Dedifferentiated amniotic fluid mesenchymal stem cell (primary cell): ENCODE measurements around the gene MINPP1.
A peak's percentile ranks its signal among the peaks of the same experiment; 100 is the strongest.
"Not testable (repeated sequence)": the region's sequence is repeated elsewhere in the genome, so short reads cannot be mapped to it uniquely, and the experiment has no call there.

Source experiments
- DNase-seq: peaks from one replicate; pipeline ENCODE4 v3.0.0-alpha.2; 2016; ENCODE audit errors: extremely low spot score

The MINPP1 gene

DNA sequence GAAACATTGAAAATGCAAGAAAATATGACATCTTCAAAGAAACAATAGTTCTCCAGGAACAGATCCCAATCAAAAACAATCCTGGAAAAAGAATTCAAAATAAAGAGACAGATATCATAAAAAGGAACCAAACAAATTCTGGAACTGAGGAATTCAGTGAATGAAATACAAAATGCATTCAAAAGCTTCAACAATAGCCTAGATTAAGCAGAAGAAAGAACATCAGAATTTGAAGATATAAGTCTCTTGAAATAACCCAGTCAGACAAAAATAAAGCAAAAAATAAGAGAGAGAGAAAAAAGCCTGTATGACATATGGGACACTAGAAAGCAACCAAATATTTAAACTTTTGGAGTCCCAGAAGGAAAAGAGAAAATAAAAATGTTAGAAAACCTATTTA is 60.3 kb downstream of the MINPP1 start:
- no peak for DNase-seq

DNA sequence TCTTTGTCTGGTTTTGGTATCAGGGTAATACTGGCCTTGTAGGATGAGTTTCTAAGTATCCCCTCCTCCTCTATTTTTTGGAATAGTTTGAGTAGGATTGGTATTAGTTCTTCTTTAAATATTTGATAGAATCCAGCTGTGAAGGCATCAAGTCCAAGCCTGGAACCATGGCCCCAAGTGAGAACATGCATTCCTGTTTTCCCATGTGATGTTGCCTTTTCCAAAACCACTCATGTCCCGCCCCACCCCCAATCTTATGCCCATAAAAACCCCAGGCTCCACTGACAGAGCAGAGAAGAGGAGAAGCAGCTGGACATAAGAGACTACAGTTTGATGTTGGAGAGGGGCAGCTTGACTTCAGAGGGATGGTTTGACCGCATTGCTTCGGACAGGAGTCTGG is 71.2 kb downstream of the MINPP1 start:
- DNase-seq: no peak

DNA sequence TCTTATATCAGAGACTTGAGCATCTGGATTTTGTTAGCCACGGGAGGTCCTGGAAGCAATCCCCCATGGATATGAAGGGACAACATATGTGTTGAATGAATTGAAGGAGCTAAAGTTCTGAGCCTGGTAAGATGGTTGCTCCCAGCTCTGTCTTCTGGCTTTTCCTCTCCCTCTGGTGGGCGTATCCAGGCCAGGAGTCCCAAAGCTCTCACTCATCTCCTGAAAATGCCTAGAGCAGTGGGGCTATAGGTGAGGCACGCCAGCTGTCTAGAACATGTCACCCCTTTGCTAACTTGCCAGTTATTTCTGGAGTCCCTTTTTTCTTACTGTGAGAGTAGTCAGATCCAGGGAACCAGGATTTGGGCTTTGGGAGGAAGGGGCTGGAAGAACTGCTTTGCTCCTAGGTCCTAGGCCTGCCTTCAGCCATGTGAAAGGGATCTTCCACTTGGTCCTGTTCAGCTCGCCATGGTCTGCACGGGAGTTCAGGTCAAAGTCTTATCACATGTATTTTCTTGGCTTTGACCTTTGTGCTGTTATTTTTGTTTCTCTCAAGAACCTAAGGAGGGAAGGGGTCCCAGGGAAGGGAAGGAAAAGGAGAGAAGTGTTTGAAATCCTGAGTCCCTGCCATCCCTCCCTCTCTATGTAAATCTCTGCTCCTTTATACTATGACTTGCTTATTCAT is 73.6 kb downstream of the MINPP1 start:
- no peak for DNase-seq

DNA sequence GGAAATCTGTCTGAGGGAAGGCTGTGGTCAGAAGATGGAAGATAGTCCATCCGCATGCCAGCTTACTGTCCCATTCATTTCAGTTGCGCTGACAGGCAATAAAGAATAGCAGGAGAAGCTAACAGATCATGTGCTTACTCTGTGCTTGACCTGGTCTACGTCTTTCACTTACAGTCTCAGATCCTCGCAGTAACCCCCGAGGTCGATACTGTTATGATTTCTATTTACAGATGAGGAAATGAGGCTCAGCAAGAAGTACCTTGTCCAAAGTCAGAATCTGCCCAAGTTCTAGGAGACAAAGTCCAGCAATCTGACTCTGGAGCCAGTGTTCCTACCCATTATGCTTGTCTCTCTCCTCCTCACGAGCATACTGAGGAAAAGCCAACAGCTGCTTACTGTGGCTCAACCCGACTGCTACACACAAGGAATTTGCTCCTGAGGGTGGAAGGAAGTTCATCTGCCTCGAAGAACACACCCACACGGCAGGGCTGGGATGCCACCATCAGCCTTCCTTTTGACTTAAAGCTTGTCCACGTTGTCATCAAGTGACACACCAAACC is 74.2 kb downstream of the MINPP1 start:
- no peak for DNase-seq

DNA sequence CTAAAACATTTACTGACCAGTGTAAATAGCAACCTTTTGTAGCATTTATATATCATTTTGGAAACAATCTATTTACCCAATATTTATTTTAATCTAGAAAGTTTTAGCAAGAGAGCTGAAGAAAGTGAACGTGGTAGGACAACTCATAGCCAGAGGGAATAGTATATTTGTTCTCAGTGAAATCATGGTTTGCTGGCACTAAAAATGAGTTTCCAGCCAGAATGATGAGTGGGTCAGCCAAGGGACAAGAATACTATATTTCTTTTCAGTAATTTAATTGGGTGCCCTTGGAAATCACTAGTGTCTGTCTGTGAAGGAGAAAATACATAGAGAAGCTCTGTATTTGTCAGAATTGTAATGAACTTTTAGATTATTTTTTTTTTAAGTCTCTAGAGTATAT is 74.9 kb downstream of the MINPP1 start:
- DNase-seq: no peak

DNA sequence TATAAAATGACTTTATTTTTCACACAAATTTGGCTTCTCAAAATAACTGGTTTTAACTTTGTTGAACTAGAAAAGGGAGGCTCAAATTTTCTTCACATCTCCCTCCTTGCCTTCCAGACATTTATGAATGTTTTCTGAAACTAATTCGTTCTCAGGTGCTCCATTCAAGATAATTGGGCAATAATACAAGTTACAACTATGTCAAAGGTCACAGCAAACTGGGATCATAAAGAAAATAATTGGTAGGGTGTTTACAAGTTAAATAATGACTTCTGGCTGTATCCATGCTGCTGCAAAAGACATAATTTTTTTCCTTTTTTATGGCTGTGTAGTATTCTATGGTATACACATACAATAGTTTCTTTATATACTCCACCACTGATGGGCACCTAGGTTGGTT is 75.3 kb downstream of the MINPP1 start:
- no peak for DNase-seq

DNA sequence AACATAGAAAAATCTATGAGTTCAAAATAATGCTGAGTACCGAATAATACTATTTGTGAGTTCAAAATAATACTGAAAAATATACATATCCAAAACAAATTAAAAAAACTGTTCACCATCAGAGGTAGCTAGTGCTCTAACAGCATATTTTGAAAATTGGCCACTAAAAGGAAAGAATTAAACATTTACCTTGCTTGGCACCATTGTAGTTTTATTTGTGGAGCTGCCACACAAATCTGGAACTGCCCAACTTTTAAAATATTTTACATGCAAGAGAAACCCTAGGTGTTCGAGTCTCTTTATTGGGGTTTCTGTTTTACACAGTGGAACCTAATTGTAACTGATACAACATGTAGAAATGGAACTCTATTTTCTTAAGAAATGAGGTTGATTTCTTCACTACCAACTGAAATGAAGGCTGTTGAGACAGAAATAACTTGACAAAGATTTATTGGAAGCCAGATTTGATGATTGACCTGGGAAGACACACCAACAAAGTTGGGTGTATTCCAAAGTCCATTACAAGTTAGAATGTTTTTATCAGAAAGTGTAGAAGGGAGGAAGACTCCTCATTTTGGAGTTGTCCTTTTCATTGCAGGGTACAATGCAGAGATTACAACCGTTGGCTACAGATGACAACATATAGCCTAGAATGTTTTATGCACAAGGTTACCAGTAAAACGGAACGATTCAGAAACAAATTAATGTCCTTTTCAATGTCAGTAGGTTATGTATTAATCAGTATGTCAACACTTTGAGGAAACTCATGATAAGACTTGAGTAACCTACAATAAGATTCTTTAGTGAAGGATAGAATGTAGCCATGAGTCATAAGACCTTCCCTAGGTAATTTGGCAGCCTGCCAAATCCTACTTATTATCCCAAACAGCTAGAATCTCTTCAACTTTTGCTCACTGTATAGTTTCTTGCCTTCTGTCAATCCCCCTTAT is 81.1 kb downstream of the MINPP1 start:
- no peak for DNase-seq

DNA sequence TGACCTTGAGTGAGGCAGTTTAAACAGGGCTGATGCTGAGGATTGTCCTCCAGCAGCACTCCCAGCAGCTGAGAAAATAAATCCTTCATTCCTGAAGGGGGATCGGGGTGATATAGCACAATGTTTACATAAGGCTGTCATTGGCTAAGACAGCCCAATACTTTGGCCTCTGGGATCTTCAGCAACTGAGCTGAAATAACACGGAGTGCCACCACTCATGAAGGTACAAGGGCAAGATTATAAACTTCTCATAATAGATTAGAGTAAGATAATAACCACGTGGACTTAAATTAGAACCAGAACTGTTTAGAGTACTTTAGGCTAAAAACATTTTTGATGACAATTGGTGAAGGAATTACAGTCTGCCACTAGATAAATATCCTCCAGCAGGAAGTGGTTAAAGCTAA is 85.0 kb downstream of the MINPP1 start:
- no peak for DNase-seq

DNA sequence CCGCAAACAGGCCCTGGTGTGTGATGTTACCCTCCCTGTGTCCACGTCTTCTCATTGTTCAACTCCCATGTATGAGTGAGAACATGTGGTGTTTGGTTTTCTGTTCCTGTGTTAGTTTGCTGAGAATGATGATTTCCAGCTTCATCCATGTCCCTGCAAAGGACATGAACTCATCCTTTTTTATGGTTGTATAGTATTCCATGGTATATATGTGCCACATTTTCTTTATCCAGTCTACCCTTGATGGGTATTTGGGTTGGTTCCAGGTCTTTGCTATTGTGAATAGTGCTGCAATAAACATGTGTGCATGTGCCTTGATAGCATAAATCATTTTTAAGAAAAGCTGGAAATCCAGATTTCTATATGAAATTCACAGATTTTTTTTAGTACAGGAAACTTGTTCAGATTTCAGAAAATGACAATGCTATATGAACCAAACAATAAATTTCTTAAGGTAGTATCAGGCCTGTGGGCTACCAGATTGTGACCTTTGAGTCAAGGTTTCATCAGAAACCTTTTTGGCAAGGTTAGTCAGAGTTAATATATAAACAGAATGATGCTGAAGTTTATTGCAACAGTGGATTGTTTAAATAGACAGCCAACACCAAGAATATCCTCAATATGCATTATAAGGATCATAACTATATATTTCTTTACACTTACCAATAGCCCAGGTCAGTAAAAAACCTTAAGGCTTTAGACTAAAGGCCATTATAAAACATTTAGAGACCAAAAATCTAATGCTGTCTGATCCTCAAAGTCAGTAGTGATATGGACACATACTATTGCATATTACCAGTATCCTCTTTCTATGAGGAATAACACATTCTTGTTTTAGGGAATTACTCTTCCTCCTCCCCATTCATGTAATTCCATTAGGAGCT is 86.3 kb downstream of the MINPP1 start:
- DNase-seq: no peak

DNA sequence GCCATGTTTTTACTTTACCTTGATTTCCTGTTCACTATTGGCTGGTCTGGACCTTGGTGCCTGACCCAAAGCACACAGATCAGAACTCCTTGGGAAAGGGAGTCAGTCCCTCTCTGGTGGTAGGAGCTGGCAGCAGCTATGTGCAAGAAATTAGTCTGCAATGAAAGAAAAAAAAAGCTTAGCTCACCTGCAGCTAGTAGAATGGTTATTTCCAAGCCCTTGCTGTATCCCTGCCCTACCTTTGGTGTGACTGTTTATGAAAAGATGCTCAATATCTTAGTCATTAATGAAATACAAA is 86.8 kb downstream of the MINPP1 start:
- no peak for DNase-seq

DNA sequence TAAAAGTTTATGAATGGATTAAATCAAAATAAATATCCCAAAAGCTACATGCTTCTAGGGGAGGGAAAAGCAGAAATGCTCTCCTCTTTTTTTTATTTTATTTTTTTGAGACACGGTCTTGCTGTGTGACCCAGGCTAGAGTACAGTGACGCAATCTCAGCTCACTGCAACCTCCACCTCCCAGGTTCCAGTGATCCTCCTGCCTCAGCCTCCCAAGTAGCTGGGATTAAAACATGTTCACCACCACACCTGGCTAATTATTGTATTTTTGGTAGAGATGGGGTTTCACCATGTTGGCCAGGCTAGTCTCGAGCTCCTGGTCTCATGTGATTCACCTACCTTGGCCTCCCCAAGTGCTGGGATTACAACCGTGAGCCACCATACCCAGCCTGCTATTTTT is 88.2 kb downstream of the MINPP1 start:
- not testable (repeated sequence) for DNase-seq

DNA sequence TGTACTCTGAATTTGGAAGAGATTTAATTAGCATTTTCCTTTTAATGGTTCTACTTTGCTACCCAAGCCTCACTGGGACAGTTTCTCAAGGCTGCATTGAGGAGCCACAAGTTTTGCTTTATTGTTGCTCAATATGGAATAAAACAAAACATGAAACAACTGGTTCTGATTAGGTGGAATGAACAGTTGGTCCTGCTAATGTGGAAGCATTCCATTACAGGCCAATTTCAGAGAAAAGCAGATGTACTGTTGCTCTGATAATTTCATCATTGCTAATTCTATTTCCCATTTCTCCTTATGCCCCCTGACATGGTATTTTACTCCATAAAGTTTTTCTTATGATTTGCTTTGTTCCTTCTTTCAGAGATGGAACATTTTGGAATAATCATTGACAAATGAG is 89.0 kb downstream of the MINPP1 start:
- DNase-seq: peak; percentile 70

DNA sequence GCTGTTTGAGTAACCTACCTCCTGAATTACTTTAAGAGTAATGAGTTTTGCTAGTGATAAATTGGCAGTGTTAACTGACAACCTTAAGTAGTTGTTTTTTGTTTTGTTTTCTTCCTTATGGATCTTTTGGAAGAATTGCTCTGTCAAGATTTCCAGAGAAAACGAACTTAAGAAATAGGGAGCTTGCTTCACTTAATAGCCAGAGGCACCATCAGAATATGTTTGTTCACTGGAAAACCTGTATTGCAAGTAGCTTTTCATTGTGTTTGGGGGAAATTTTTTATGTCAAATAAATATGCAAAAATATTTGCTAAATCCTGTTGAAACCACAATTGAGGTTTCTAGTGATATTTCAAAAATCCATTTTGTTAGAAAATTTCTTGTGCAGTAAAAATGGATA is 89.5 kb downstream of the MINPP1 start:
- no peak for DNase-seq

DNA sequence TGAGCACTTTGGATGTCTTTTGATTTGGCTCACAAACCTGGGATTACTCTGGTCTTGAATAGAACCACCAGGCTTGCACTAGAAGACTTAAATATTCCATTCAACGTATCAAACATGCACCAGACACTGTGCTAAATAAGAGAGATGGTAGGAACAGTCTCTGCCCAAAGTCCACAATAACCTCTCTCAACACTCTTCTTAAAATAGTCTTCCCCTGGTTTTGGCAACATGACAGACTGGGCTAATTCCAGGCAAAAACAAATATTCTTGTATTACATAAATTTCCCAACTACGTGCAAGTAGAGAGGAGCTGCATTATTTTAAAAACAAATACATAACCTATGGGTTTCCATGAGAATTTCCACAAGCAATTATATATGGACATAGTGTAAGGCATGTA is 90.2 kb downstream of the MINPP1 start:
- no peak for DNase-seq

DNA sequence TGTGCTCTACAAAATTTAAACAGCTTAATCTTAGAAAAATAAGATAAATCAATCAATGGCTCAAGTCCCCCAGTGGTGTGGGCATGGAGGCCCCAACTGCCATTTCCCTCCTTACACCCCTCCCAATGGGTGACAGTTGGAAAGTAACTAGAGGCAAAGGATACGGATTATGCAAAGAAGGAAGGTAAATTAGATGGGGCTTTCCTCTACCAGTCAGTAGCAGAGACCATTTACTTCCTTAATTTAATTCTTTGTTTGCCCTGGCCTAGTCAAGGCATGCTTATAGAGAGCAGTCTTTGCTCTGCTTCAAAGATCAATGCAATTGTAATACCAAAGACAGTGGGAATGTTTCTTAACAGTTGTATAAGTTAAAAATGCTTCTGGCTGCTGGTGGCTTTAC is 91.7 kb downstream of the MINPP1 start:
- no peak for DNase-seq

DNA sequence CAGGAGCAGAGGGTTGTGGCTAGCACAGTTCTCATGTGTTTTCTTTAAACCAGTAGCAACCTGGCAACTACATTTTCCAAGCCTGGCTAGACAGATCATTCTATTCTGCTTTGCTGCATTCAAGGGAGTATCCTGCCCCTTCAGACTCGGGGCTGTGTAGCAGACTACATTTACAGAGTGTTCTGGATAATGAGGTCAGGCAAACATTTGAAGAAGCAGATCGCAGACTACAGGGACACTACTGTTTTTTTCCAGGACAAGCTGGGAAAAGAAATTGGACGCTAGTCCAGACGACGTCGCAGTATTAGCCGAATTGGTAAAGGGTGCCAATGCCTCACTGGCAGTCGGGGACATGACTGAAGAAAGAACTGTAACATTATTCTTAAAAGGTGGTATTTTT is 94.0 kb downstream of the MINPP1 start:
- no peak for DNase-seq

DNA sequence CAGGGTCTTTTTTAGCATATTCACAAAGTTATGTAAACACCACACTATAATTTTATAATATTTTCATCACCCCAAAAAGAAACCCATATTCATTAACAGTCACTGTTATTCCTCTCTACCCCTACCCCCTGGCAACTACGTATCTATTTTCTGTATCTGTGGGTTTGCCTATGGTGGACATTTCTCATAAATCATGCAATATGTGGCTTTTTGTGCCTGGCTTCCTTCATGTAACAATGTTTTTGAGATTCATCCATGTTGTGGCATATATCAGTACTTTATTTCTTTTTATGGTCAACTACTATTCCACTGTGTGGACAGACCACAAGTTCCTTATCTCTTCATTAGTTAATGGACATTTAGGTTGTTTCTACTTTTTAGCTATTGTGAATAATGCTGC is 95.9 kb downstream of the MINPP1 start:
- no peak for DNase-seq
